ENCODE data around the gene ZNF324B.
"Not testable (repeated sequence)": the region's sequence is repeated elsewhere in the genome, so short reads cannot be mapped to it uniquely, and the experiment has no call there.

ZNF324B gene

GRCh38 chr19:58477871-58478270, 26.4 kb downstream of the ZNF324B start:
- FAIRE-seq (peak; percentile 23), DNase-seq (ENCODE audit: insufficient read length, low spot score) (no peak)

GRCh38 chr19:58479303-58479702, 27.9 kb downstream of the ZNF324B start:
- no peak for DNase-seq (ENCODE audit: insufficient read length, low spot score)
- no peak for FAIRE-seq

- FAIRE-seq: no peak
- DNase-seq (ENCODE audit: insufficient read length, low spot score): no peak
These were observed 28.5 kb downstream of the ZNF324B start for GRCh38 chr19:58479736-58480480.

- no peak for FAIRE-seq
- no peak for DNase-seq (ENCODE audit: insufficient read length, low spot score)
These were observed 29.0 kb downstream of the ZNF324B start for GRCh38 chr19:58480481-58480830.

GRCh38 chr19:58480831-58481230, 29.4 kb downstream of the ZNF324B start:
- DNase-seq (ENCODE audit: insufficient read length, low spot score): no peak
- no peak for FAIRE-seq

- no peak for DNase-seq (ENCODE audit: insufficient read length, low spot score)
- FAIRE-seq: no peak
These were observed 30.9 kb downstream of the ZNF324B start for GRCh38 chr19:58482372-58482771.

- no peak for DNase-seq (ENCODE audit: insufficient read length, low spot score)
- no peak for FAIRE-seq
These were observed 32.4 kb downstream of the ZNF324B start for GRCh38 chr19:58483776-58484175.

GRCh38 chr19:58484349-58484748, 32.9 kb downstream of the ZNF324B start:
- not testable (repeated sequence) for DNase-seq (ENCODE audit: insufficient read length, low spot score); FAIRE-seq

- FAIRE-seq (no peak), DNase-seq (ENCODE audit: insufficient read length, low spot score) (no peak)
These were observed 40.0 kb downstream of the ZNF324B start for GRCh38 chr19:58491393-58491792.

- no peak for FAIRE-seq
- DNase-seq (ENCODE audit: insufficient read length, low spot score): no peak
These were observed 40.8 kb downstream of the ZNF324B start for GRCh38 chr19:58492265-58492664.

GRCh38 chr19:58497634-58498170, 46.3 kb downstream of the ZNF324B start:
- FAIRE-seq: no peak
- no peak for DNase-seq (ENCODE audit: insufficient read length, low spot score)

GRCh38 chr19:58498316-58499020, 47.0 kb downstream of the ZNF324B start:
- no peak for FAIRE-seq
- DNase-seq (ENCODE audit: insufficient read length, low spot score): no peak

- FAIRE-seq (peak; percentile 55), DNase-seq (ENCODE audit: insufficient read length, low spot score) (peak; percentile 95)
These were observed 47.9 kb downstream of the ZNF324B start for GRCh38 chr19:58499021-58499927.

GRCh38 chr19:58500242-58500641, 48.8 kb downstream of the ZNF324B start:
- no peak for FAIRE-seq
- no peak for DNase-seq (ENCODE audit: insufficient read length, low spot score)

Data from HTR-8/SVneo (cell line).